ENCODE results near the gene CCDC38.

- TF ChIP-seq, protein P1, sequence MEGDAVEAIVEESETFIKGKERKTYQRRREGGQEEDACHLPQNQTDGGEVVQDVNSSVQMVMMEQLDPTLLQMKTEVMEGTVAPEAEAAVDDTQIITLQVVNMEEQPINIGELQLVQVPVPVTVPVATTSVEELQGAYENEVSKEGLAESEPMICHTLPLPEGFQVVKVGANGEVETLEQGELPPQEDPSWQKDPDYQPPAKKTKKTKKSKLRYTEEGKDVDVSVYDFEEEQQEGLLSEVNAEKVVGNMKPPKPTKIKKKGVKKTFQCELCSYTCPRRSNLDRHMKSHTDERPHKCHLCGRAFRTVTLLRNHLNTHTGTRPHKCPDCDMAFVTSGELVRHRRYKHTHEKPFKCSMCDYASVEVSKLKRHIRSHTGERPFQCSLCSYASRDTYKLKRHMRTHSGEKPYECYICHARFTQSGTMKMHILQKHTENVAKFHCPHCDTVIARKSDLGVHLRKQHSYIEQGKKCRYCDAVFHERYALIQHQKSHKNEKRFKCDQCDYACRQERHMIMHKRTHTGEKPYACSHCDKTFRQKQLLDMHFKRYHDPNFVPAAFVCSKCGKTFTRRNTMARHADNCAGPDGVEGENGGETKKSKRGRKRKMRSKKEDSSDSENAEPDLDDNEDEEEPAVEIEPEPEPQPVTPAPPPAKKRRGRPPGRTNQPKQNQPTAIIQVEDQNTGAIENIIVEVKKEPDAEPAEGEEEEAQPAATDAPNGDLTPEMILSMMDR (conservative IDR thresholded peaks at IDR 0.05 in 1 of 2, IDR thresholded peaks at IDR 0.05 in 1 of 2; ENCODE audit: extremely low read depth in 1 of 2, insufficient read depth in 1 of 2, low read depth in 1 of 2, low read length in 2 of 2): no peak
- no peak for TF ChIP-seq EZH2 (IDR thresholded peaks at IDR 0.05; ENCODE audit: borderline replicate concordance, low read length)
Measured at GRCh38 chr12:95974358-95974757, 31.9 kb upstream of the CCDC38 start.
